H1 (cell line): ENCODE results near the gene FRMD4A. TPM values are rescaled to one million over a fixed set of nuclear protein-coding genes. Genes with fewer than 3 reads are reported as not detected.

ENCODE experiments used
- NRF1 ChIP-seq: IDR thresholded peaks from 2 replicates; pipeline ENCODE4 v1.6.1; 2011; ENCODE audit warnings: mild to moderate bottlenecking, low read depth, low read length, improper control_type of control experiment
- polyA plus RNA-seq, 7 experiments: library from polyadenylated mRNA; depleted of rRNA in 3 of 7; stranded (reverse) in 5 of 7; unstranded in 2 of 7; fragments of >200 nt in 5 of 7; fragments of 200-250 nt in 2 of 7; gene quantifications; 1 replicate in 5 of 7; 2 replicates in 1 of 7; 4 replicates in 1 of 7; pipeline versions ENCODE4 v1.2.1 to v1.2.3, GENCODE V29; 2011 to 2013; ENCODE audit warnings: missing spikeins in 2 of 7, mixed read lengths in 2 of 7
- total RNA-seq: library from RNA; stranded (reverse); fragmentation: NEBNext Ultra II Directional; extraction: Animal tissue kit (Norgen Biotek cat#: 25700); gene quantifications from 2 replicates; pipeline ENCODE4 v1.2.1, GENCODE V29; 2021

FRMD4A gene
- total and polyA plus RNA-seq, 2 of the 8 experiments (the other 6 are each of a cell fraction or from before 2014, with no cell fraction given): 38.6 to 39.6 TPM

- TF ChIP-seq NRF1: no peak
- TF ChIP-seq, all 59 proteins: peak for 0
Observed at GRCh38 chr10:14208231-14208630, 122.5 kb downstream of the FRMD4A start (continued).
